H1 (cell line): ENCODE results near the gene LY6G5C. TPM values are rescaled to one million over a fixed set of nuclear protein-coding genes. Genes with fewer than 3 reads are reported as not detected.

Source experiments
- CTCF ChIA-PET: fragments of 300-600 bp; sonication (Branson Sonifier 250); formaldehyde crosslinking; loops from one replicate; lab custom pipeline; 2021; ENCODE audit not compliant: partially characterized antibody; lab: Charles Lee
- POLR2A ChIA-PET: fragments of 300-600 bp; sonication (Branson Sonifier 250); formaldehyde crosslinking; loops from one replicate; lab custom pipeline; 2021; ENCODE audit warnings: inconsistent platforms; ENCODE audit not compliant: partially characterized antibody; lab: Charles Lee
- DNase-seq, 2 experiments: peaks; one replicate each; pipeline versions ENCODE4 v3.0.0 to v3.0.0-alpha.2; 2010 to 2022; ENCODE audit warnings: low spot score in 2 of 2, low read depth in 1 of 2, mixed read lengths in 1 of 2
- FAIRE-seq: peaks from 2 replicates; lab custom pipeline; 2011; peaks lifted over from hg19 to GRCh38; lab: Jason Lieb, UNC
- H2AFZ ChIP-seq: 2 replicates; pipeline ENCODE4 v1.8.1; 2012; ENCODE audit warnings: low read length, inconsistent platforms
- H2AK5ac ChIP-seq: 2 replicates; pipeline ENCODE4 v1.6.1; 2013; ENCODE audit warnings: low read depth, low read length
- H2BK120ac ChIP-seq: replicated peaks from 2 replicates; pipeline ENCODE3; 2013; ENCODE audit warnings: low read depth, low read length, inconsistent platforms
- H2BK12ac ChIP-seq: 2 replicates; pipeline ENCODE4 v1.6.1; 2013; ENCODE audit warnings: low read depth, low read length
- H2BK15ac ChIP-seq: 2 replicates; pipeline ENCODE4 v1.6.1; 2013; ENCODE audit warnings: low read length
- H2BK20ac ChIP-seq: 2 replicates; pipeline ENCODE4 v1.6.1; 2013; ENCODE audit warnings: low read length
- H2BK5ac ChIP-seq: 2 replicates; pipeline ENCODE4 v1.6.1; 2013; ENCODE audit warnings: low read depth, low read length
- H3K14ac ChIP-seq: 2 replicates; pipeline ENCODE4 v1.6.1; 2013; ENCODE audit warnings: inconsistent platforms; ENCODE audit not compliant: insufficient read length
- H3K18ac ChIP-seq: 2 replicates; pipeline ENCODE4 v1.6.1; 2013; ENCODE audit warnings: low read length; ENCODE audit errors: extremely low read depth
- H3K23ac ChIP-seq: 2 replicates; pipeline ENCODE4 v1.6.1; 2013; ENCODE audit warnings: inconsistent platforms; ENCODE audit not compliant: insufficient read length
- H3K23me2 ChIP-seq: 2 replicates; pipeline ENCODE4 v1.6.1; 2013; ENCODE audit warnings: low read depth, low read length
- H3K27ac ChIP-seq: 2 replicates; pipeline ENCODE4 v1.6.1; 2011; ENCODE audit warnings: low read depth, low read length, inconsistent platforms
- H3K27me3 ChIP-seq, 4 experiments: replicated peaks in 1 of 4; 1 replicate in 1 of 4; 2 replicates in 3 of 4; pipeline versions ENCODE4 v1.6.1 to v1.8.1; 2011 to 2013; ENCODE audit warnings: low read length in 3 of 4, mild to moderate bottlenecking in 3 of 4, inconsistent platforms in 2 of 4, mixed read lengths in 2 of 4, moderate library complexity in 1 of 4; ENCODE audit not compliant: control insufficient read depth in 3 of 4, insufficient read depth in 3 of 4; ENCODE audit errors: extremely low read depth in 1 of 4
- H3K36me3 ChIP-seq, 4 experiments: 2 replicates each; pipeline versions ENCODE4 v1.6.1 to v1.8.1; 2011 to 2013; ENCODE audit warnings: mild to moderate bottlenecking in 4 of 4, low read length in 3 of 4, moderate library complexity in 2 of 4, control low read depth in 1 of 4, inconsistent platforms in 1 of 4; ENCODE audit not compliant: insufficient read depth in 4 of 4, control insufficient read depth in 2 of 4
- H3K4ac ChIP-seq: replicated peaks from 2 replicates; pipeline ENCODE3; 2013; ENCODE audit warnings: low read length, low read depth, mixed read lengths, inconsistent platforms; ENCODE audit not compliant: insufficient read length
- H3K4me1 ChIP-seq, 4 experiments: replicated peaks in 1 of 4; 1 replicate in 1 of 4; 2 replicates in 3 of 4; pipeline versions ENCODE4 v1.6.1 to v1.8.1; 2011 to 2013; ENCODE audit warnings: low read length in 3 of 4, inconsistent platforms in 2 of 4, mixed read lengths in 1 of 4; ENCODE audit not compliant: insufficient read depth in 4 of 4, control insufficient read depth in 3 of 4
- H3K4me2 ChIP-seq, 2 experiments: 2 replicates each; pipeline versions ENCODE4 v1.6.1 to v1.8.1; 2011 to 2013; ENCODE audit warnings: low read depth in 2 of 2, low read length in 2 of 2, control low read depth in 1 of 2, inconsistent platforms in 1 of 2, mild to moderate bottlenecking in 1 of 2; ENCODE audit not compliant: insufficient read depth in 1 of 2
- H3K4me3 ChIP-seq, 4 experiments: fragments of 200-600, 300-600 bp in 1 of 4; sonication (generic), shearing (Covaris generic), sonication (Bioruptor Twin) in 1 of 4; 2 replicates each; pipeline versions ENCODE4 v1.5.1 to v1.8.1; 2011 to 2016; ENCODE audit warnings: low read length in 4 of 4, low read depth in 3 of 4, control low read depth in 2 of 4, inconsistent platforms in 2 of 4, mild to moderate bottlenecking in 2 of 4, mixed read lengths in 1 of 4, moderate library complexity in 1 of 4; ENCODE audit not compliant: insufficient read depth in 2 of 4; ENCODE audit errors: extremely low read depth in 1 of 4
- H3K56ac ChIP-seq: replicated peaks from 2 replicates; pipeline ENCODE3; 2013; ENCODE audit warnings: low read depth, mild to moderate bottlenecking, mixed read lengths, low read length, inconsistent platforms; ENCODE audit not compliant: insufficient read length
- H3K79me1 ChIP-seq: 2 replicates; pipeline ENCODE4 v1.6.1; 2013; ENCODE audit warnings: low read depth, low read length, control low read depth
- H3K79me2 ChIP-seq, 2 experiments: 2 replicates each; pipeline versions ENCODE4 v1.6.1 to v1.8.1; 2012 to 2013; ENCODE audit warnings: low read length in 2 of 2, mild to moderate bottlenecking in 2 of 2, inconsistent platforms in 1 of 2; ENCODE audit not compliant: insufficient read depth in 2 of 2, control insufficient read depth in 1 of 2
- H3K9ac ChIP-seq, 4 experiments: replicated peaks in 1 of 4; 1 replicate in 1 of 4; 2 replicates in 3 of 4; pipeline versions ENCODE4 v1.6.1 to v1.8.1; 2011 to 2013; ENCODE audit warnings: low read depth in 3 of 4, low read length in 3 of 4, control low read depth in 2 of 4, mild to moderate bottlenecking in 2 of 4, moderate library complexity in 2 of 4, inconsistent platforms in 1 of 4; ENCODE audit errors: extremely low read depth in 1 of 4
- H3K9me3 ChIP-seq, 2 experiments: 2 replicates each; pipeline versions ENCODE4 v1.6.1 to v1.8.1; 2012 to 2013; ENCODE audit warnings: mild to moderate bottlenecking in 2 of 2, moderate library complexity in 2 of 2, control low read depth in 1 of 2, inconsistent platforms in 1 of 2, low read depth in 1 of 2, low read length in 1 of 2, mixed read lengths in 1 of 2; ENCODE audit not compliant: insufficient read depth in 2 of 2
- H4K20me1 ChIP-seq, 2 experiments: replicated peaks in 1 of 2; 2 replicates each; pipeline versions ENCODE3 to v1.8.1; 2011 to 2013; ENCODE audit warnings: inconsistent platforms in 2 of 2, low read length in 2 of 2, mild to moderate bottlenecking in 1 of 2; ENCODE audit not compliant: insufficient read depth in 2 of 2, control insufficient read depth in 1 of 2
- H4K5ac ChIP-seq: 2 replicates; pipeline ENCODE4 v1.6.1; 2013; ENCODE audit warnings: low read length, low read depth, mixed read lengths, inconsistent platforms; ENCODE audit not compliant: insufficient read length
- H4K8ac ChIP-seq: 2 replicates; pipeline ENCODE4 v1.8.0; 2013; ENCODE audit warnings: mild to moderate bottlenecking, moderate library complexity, low read length, inconsistent platforms; ENCODE audit not compliant: insufficient read depth; ENCODE audit errors: extremely low read depth
- H4K91ac ChIP-seq: replicated peaks from 2 replicates; pipeline ENCODE3; 2013; ENCODE audit warnings: low read length, mixed read lengths, inconsistent platforms; ENCODE audit not compliant: insufficient read length
- BCL11A ChIP-seq, 2 experiments: IDR thresholded peaks; one replicate each; pipeline ENCODE4 v1.6.1; 2011; ENCODE audit warnings: low read depth in 2 of 2, low read length in 2 of 2, mild to moderate bottlenecking in 2 of 2
- CTBP2 ChIP-seq: IDR thresholded peaks from 2 replicates; pipeline ENCODE4 v1.7.0; 2011; ENCODE audit warnings: borderline replicate concordance, mild to moderate bottlenecking, moderate library complexity, mixed read lengths, low read length; ENCODE audit not compliant: insufficient read depth, insufficient read length
- POLR2AphosphoS5 ChIP-seq: IDR thresholded peaks from 2 replicates; pipeline ENCODE4 v1.6.1; 2011; ENCODE audit warnings: low read depth, low read length
- RNF2 ChIP-seq: fragments of 200-900, 300-1000 bp; sonication (generic); IDR thresholded peaks from 2 replicates; pipeline ENCODE4 v1.7.1; 2016; ENCODE audit warnings: borderline replicate concordance, low read depth, mild to moderate bottlenecking, antibody characterized with exemption, low read length; ENCODE audit not compliant: poor library complexity, severe bottlenecking; ENCODE audit errors: missing control alignments
- SIX5 ChIP-seq: IDR thresholded peaks from 2 replicates; pipeline ENCODE4 v1.6.1; 2011; ENCODE audit warnings: mild to moderate bottlenecking, low read depth, low read length
- TBP ChIP-seq: IDR thresholded peaks from 2 replicates; pipeline ENCODE4 v1.6.1; 2011; ENCODE audit warnings: low read depth, low read length, improper control_type of control experiment
- WGBS, 2 experiments: shearing (Covaris generic) in 1 of 2; methylation state at CpG; one replicate each; pipeline versions ENCODE4 v1.1.6 to v1.1.7; 2013 to 2015; ENCODE audit warnings: low lambda C conversion rate in 2 of 2, mixed read lengths in 2 of 2, inconsistent platforms in 1 of 2, low coverage in 1 of 2, missing lambda C conversion rate in 1 of 2; ENCODE audit not compliant: insufficient replicate concordance in 2 of 2, insufficient coverage in 1 of 2, insufficient read length in 1 of 2; ENCODE audit errors: extremely low coverage in 1 of 2, missing lambda C conversion rate in 1 of 2; 5-methylcytosine and 5-hydroxymethylcytosine counted together
- polyA plus RNA-seq, 7 experiments: library from polyadenylated mRNA; depleted of rRNA in 3 of 7; stranded (reverse) in 5 of 7; unstranded in 2 of 7; fragments of >200 nt in 5 of 7; fragments of 200-250 nt in 2 of 7; gene quantifications; 1 replicate in 5 of 7; 2 replicates in 1 of 7; 4 replicates in 1 of 7; pipeline versions ENCODE4 v1.2.1 to v1.2.3, GENCODE V29; 2011 to 2013; ENCODE audit warnings: missing spikeins in 2 of 7, mixed read lengths in 2 of 7
- total RNA-seq: library from RNA; stranded (reverse); fragmentation: NEBNext Ultra II Directional; extraction: Animal tissue kit (Norgen Biotek cat#: 25700); gene quantifications from 2 replicates; pipeline ENCODE4 v1.2.1, GENCODE V29; 2021
- TF ChIP-seq, protein P1 (sequence below): IDR thresholded peaks from 2 replicates; pipeline ENCODE4 v1.6.1; 2012; ENCODE audit warnings: inconsistent platforms
- TF ChIP-seq, protein P2 (sequence below): IDR thresholded peaks from 2 replicates; pipeline ENCODE4 v1.6.1; 2011; ENCODE audit warnings: low read length, improper control_type of control experiment

The LY6G5C gene
- total and polyA plus RNA-seq, 2 of the 8 experiments (the other 6 are each of a cell fraction or from before 2014, with no cell fraction given): 1.1 to 1.8 TPM

DNA sequence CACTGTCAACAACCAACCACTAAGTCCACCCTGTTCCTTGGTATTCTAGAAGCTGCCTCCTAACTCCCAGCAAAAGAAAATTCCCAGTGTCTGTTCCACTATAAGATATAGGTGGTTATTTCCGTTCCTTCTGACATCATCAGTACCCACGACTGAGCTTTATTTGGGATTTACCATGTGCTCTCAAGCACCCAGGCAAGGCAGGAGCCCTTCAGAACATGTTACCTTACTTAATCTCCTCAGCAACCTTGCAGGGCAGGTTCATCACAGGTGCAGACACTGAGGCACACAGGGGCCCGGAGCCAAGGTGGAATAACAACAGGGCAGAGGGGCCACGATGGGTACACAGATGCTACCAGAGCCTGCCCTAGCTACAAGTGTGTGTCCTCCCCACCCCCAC lies 11.5 kb upstream of the LY6G5C start:
- DNase-seq (no peak), FAIRE-seq (no peak)
- Histone ChIP-seq H2AK5ac (no peak overlapping the region), H3K14ac (no peak overlapping the region), H3K9me3 (no peaks in the 10 kb centered on the region), H2BK120ac (no peak overlapping the region), H3K56ac (no peak overlapping the region), H4K5ac (no peak overlapping the region), H3K36me3 (peaks cover 7 to 24% (median 17%) of the 10 kb centered on the region in 4 experiments; a peak in 5 of 8 replicates), H2BK20ac (no peak overlapping the region), H2BK12ac (no peak overlapping the region), H3K23me2 (no peaks in the 10 kb centered on the region), H3K9ac (no peak overlapping the region), H3K4me1 (peaks cover 0 to 1% (median 0%) of the 10 kb centered on the region in 4 experiments; a peak in 2 of 7 replicates), H3K4me3 (no peak overlapping the region), H3K18ac (no peak overlapping the region), H3K23ac (no peak overlapping the region), H4K91ac (no peak overlapping the region), H4K8ac (no peak overlapping the region), H4K20me1 (no peaks in the 10 kb centered on the region), H2BK15ac (no peak overlapping the region), H3K79me1 (no peaks in the 10 kb centered on the region), H2BK5ac (no peak overlapping the region), H3K79me2 (no peaks in the 10 kb centered on the region), H2AFZ (no peak overlapping the region), H3K27ac (no peak overlapping the region), H3K27me3 (no peaks in the 10 kb centered on the region), H3K4ac (no peak overlapping the region), H3K4me2 (no peak overlapping the region)
- 85% methylated on average over 4 of the region's 4 CpGs; no CpG with 5 or more reads in 1 of the 2 experiments for WGBS, 2 experiments
- POLR2A ChIA-PET: interaction anchor here (0.9 to 6.6 kb wide), 9 partner anchors 9 to 205 kb away, joined by 3 to 33 read pairs (median 3); partner anchors contain the start of genes ATP6V1G2, BAG6, EHMT2 and HSPA1B
- CTCF ChIA-PET: interaction anchor here (0.6 to 5.8 kb wide), 8 partner anchors 11 to 103 kb away, joined by 3 to 26 read pairs (median 3); partner anchors contain the start of genes GPANK1, LY6G5B, LY6G5C and VARS1
- TF ChIP-seq RNF2: no peak
- TF ChIP-seq TBP: no peak
- no peak for TF ChIP-seq BCL11A (IDR thresholded peaks at IDR 0.05; ENCODE audit: low read depth in 2 of 2, low read length in 2 of 2)
- no peak for TF ChIP-seq CTBP2
- TF ChIP-seq POLR2AphosphoS5: no peak
- no peak for TF ChIP-seq SIX5
- TF ChIP-seq, protein P1, sequence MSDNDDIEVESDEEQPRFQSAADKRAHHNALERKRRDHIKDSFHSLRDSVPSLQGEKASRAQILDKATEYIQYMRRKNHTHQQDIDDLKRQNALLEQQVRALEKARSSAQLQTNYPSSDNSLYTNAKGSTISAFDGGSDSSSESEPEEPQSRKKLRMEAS: no peak
- TF ChIP-seq, protein P2, sequence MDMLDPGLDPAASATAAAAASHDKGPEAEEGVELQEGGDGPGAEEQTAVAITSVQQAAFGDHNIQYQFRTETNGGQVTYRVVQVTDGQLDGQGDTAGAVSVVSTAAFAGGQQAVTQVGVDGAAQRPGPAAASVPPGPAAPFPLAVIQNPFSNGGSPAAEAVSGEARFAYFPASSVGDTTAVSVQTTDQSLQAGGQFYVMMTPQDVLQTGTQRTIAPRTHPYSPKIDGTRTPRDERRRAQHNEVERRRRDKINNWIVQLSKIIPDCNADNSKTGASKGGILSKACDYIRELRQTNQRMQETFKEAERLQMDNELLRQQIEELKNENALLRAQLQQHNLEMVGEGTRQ: no peak
